ENCODE data around the gene KAZN. TPM values are rescaled to one million over a fixed set of nuclear protein-coding genes. Genes with fewer than 3 reads are reported as not detected.
"Not testable (repeated sequence)": the region's sequence is repeated elsewhere in the genome, so short reads cannot be mapped to it uniquely, and the experiment has no call there.

The KAZN gene
- polyA plus RNA-seq, 2 donors = 29.3 to 32.0 TPM

DNA sequence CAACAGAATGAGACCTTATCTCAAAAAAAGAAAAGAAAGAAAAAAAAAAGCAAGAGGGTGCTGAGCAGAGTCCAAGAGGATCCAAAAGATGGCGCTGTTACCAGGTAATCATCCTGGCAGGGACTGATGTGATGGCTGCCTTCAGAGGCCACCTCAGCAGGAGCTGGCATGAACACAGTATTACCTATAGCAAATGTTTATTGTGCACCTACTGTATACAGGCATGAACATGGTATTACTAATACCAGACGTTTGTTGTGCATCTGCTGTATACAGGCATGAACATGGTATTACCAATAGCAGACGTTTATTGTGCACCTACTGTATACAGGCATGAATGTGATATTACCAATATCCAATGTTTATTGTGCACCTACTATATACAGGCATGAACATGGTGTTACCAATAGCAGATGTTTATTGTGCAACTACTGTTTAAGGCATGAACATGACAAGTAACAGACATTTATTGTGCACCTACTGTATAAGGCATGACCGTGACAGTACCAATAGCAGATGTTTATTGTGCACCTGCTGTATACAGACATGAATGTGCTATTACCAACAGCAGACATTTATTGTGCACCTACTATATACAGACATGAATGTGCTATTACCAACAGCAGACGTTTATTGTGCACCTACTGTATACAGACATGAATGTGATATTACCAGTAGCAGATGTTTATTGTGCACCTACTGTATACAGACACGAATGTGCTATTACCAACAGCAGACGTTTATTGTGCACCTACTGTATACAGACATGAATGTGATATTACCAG, 439.9 kb downstream of the KAZN start:
- no peak overlapping the region for H3K27ac ChIP-seq (ENCODE audit: low read depth in 2 of 2, low read length in 1 of 2)
- H3K4me3 ChIP-seq (ENCODE audit: low read depth in 1 of 2, low read length in 2 of 2) = no peak overlapping the region
- peaks cover 6 to 19% of the 10 kb centered on the region in 2 donors for H3K36me3 ChIP-seq (ENCODE audit: control insufficient read depth in 2 of 2, insufficient read depth in 2 of 2, low read length in 1 of 2)
- 84 to 87% methylated on average over 7 of the region's 7 CpGs for WGBS, 2 donors
- peaks cover 0 to 2% of the 10 kb centered on the region in 2 donors for H3K9me3 ChIP-seq (ENCODE audit: control insufficient read depth in 2 of 2, insufficient read depth in 1 of 2, low read depth in 1 of 2, low read length in 1 of 2)
- H3K4me1 ChIP-seq (ENCODE audit: control insufficient read depth in 2 of 2, insufficient read depth in 2 of 2, low read length in 1 of 2) = peaks cover 2% of the 10 kb centered on the region in 2 donors
- no peaks in the 10 kb centered on the region for H3K27me3 ChIP-seq (ENCODE audit: control insufficient read depth in 1 of 2, insufficient read depth in 2 of 2, low read length in 2 of 2)

DNA sequence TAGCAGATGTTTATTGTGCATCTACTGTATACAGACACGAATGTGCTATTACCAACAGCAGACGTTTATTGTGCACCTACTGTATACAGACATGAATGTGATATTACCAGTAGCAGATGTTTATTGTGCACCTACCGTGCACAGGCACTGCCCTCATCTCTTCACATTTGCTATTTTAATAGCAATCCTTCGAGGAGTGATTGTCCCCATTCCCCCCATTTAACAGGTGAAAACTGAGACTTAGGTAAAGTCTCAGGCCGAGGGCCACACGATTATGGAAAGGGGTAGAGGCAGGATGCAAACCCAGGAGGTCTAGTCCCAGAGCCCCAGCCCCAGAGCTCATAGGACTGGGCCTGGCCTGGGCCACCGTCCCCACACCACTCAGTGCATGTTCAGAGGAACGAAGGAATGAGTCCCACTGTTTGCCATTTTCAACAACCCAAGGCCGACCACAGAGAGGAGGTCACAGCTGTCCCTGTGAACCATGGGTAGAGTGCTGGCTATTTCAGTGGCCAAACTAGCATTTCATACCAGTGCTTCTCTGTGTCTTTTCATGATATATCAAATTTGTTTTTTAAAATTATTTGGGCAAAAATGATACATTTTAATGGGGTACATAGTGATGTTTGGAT, 440.6 kb downstream of the KAZN start:
- 86 to 90% methylated on average over 9 of the region's 9 CpGs for WGBS, 2 donors
- Histone ChIP-seq H3K4me1 (ENCODE audit: control insufficient read depth in 2 of 2, insufficient read depth in 2 of 2, low read length in 1 of 2) (peaks cover 2% of the 10 kb centered on the region in 2 donors), H3K4me3 (ENCODE audit: low read depth in 1 of 2, low read length in 2 of 2) (no peak overlapping the region), H3K36me3 (ENCODE audit: control insufficient read depth in 2 of 2, insufficient read depth in 2 of 2, low read length in 1 of 2) (peaks cover 6 to 23% of the 10 kb centered on the region in 2 donors), H3K27ac (ENCODE audit: low read depth in 2 of 2, low read length in 1 of 2) (no peak overlapping the region), H3K9me3 (ENCODE audit: control insufficient read depth in 2 of 2, insufficient read depth in 1 of 2, low read depth in 1 of 2, low read length in 1 of 2) (peaks cover 0 to 2% of the 10 kb centered on the region in 2 donors), H3K27me3 (ENCODE audit: control insufficient read depth in 1 of 2, insufficient read depth in 2 of 2, low read length in 2 of 2) (no peaks in the 10 kb centered on the region)

DNA sequence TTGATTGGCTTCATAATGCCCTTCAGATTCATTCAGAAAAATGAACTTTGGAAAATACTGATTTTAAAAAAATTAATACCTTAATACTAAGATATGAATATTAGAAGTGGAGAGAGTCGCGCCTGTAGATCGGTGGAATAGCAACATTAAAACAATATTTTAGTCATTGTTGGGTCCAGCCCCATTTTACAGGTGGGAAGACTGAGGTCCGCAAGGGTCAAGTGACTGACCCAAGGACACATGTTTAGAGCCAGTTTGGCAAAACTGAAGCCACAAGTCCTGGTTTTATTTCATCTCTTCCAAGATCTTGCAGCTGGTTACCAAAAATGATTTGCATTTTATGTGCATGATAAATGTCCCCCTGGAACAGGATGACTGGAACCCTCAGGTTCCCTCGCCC, 441.4 kb downstream of the KAZN start:
- peaks cover 0 to 2% of the 10 kb centered on the region in 2 donors for H3K9me3 ChIP-seq (ENCODE audit: control insufficient read depth in 2 of 2, insufficient read depth in 1 of 2, low read depth in 1 of 2, low read length in 1 of 2)
- H3K27me3 ChIP-seq (ENCODE audit: control insufficient read depth in 1 of 2, insufficient read depth in 2 of 2, low read length in 2 of 2) = no peaks in the 10 kb centered on the region
- H3K4me1 ChIP-seq (ENCODE audit: control insufficient read depth in 2 of 2, insufficient read depth in 2 of 2, low read length in 1 of 2) = peaks cover 2% of the 10 kb centered on the region in 2 donors
- no peak overlapping the region for H3K4me3 ChIP-seq (ENCODE audit: low read depth in 1 of 2, low read length in 2 of 2)
- no peak overlapping the region for H3K27ac ChIP-seq (ENCODE audit: low read depth in 2 of 2, low read length in 1 of 2)
- H3K36me3 ChIP-seq (ENCODE audit: control insufficient read depth in 2 of 2, insufficient read depth in 2 of 2, low read length in 1 of 2) = peaks cover 3 to 21% of the 10 kb centered on the region in 2 donors
- 97 to 98% methylated on average over 5 of the region's 5 CpGs for WGBS, 2 donors

DNA sequence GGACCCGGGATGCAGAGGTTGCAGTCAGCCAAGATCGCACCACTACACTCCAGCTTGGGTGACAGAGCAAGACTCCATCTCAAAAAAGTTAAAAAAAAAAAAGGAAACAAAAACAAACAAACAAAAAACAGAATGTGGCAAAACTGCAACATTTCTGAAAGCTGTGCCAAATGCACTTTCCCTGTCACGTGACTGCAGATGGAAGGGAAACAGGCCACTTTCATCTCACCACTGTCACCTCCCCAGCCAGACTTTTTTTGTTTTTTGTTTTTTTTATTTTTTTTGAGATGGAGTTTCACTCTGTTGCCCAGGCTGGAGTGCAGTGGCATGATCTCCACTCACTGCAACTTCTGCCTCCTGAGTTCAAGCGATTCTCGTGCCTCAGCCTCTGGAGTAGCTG, 442.2 kb downstream of the KAZN start:
- WGBS, 2 donors = 87% methylated on average over 5 of the region's 5 CpGs
- peaks cover 2 to 25% of the 10 kb centered on the region in 2 donors for H3K36me3 ChIP-seq (ENCODE audit: control insufficient read depth in 2 of 2, insufficient read depth in 2 of 2, low read length in 1 of 2)
- not testable (repeated sequence) for H3K27me3 ChIP-seq (ENCODE audit: control insufficient read depth in 1 of 2, insufficient read depth in 2 of 2, low read length in 2 of 2)

DNA sequence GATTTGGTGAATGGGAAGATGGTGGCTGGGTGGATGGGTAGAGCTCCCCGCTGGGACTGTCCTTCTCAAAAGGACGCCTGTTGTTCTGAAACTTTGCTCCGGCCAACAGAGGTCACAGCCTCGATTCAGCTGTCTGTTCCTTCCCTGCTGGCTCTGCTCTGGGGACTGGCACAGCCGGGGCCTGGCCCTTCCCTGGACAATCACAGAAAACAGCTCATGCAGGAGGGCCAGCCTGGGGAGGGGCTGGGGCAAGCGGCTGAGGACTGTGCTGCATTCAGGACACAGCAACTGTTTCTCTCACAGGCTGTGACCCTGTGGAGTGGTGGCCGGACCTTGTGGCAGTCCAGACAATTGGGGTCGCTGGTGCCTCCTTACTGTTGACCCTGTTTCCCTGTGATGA, 444.4 kb downstream of the KAZN start:
- peaks cover 0 to 2% of the 10 kb centered on the region in 2 donors for H3K9me3 ChIP-seq (ENCODE audit: control insufficient read depth in 2 of 2, insufficient read depth in 1 of 2, low read depth in 1 of 2, low read length in 1 of 2)
- no peak overlapping the region for H3K4me3 ChIP-seq (ENCODE audit: low read depth in 1 of 2, low read length in 2 of 2)
- no peak overlapping the region for H3K27ac ChIP-seq (ENCODE audit: low read depth in 2 of 2, low read length in 1 of 2)
- peaks cover 2% of the 10 kb centered on the region in 2 donors for H3K4me1 ChIP-seq (ENCODE audit: control insufficient read depth in 2 of 2, insufficient read depth in 2 of 2, low read length in 1 of 2)
- WGBS, 2 donors = 80 to 90% methylated on average over 8 of the region's 8 CpGs
- H3K36me3 ChIP-seq (ENCODE audit: control insufficient read depth in 2 of 2, insufficient read depth in 2 of 2, low read length in 1 of 2) = peaks cover 0 to 26% of the 10 kb centered on the region in 2 donors
- H3K27me3 ChIP-seq (ENCODE audit: control insufficient read depth in 1 of 2, insufficient read depth in 2 of 2, low read length in 2 of 2) = no peaks in the 10 kb centered on the region

More for the DNA sequence above, 442.2 kb downstream of the KAZN start:
- H3K27ac ChIP-seq (ENCODE audit: low read depth in 2 of 2, low read length in 1 of 2); H3K4me3 ChIP-seq (ENCODE audit: low read depth in 1 of 2, low read length in 2 of 2); H3K9me3 ChIP-seq (ENCODE audit: control insufficient read depth in 2 of 2, insufficient read depth in 1 of 2, low read depth in 1 of 2, low read length in 1 of 2); H3K4me1 ChIP-seq (ENCODE audit: control insufficient read depth in 2 of 2, insufficient read depth in 2 of 2, low read length in 1 of 2): not testable (repeated sequence)

DNA sequence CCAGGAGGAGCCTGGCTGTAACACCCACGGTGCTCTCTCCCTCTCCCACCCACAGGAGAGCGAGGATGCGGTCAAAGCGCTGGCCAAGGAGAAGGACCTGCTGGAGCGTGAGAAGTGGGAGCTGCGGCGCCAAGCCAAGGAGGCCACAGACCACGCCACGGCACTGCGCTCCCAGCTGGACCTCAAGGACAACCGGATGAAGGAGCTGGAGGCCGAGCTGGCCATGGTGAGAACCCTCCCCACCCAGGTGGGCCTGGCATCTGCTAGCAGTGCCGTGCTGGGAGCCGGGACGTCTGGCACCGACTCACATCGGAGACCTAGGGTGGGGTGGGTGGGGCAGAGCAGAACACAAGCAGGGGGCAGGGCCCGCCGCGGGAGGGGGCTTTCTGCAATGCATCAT, 445.4 kb downstream of the KAZN start:
- WGBS, 2 donors = 90 to 93% methylated on average over 20 of the region's 20 CpGs
- H3K36me3 ChIP-seq (ENCODE audit: control insufficient read depth in 2 of 2, insufficient read depth in 2 of 2, low read length in 1 of 2) = peaks cover 0 to 31% of the 10 kb centered on the region in 2 donors
- no peak overlapping the region for H3K27ac ChIP-seq (ENCODE audit: low read depth in 2 of 2, low read length in 1 of 2)
- no peaks in the 10 kb centered on the region for H3K27me3 ChIP-seq (ENCODE audit: control insufficient read depth in 1 of 2, insufficient read depth in 2 of 2, low read length in 2 of 2)
- H3K4me1 ChIP-seq (ENCODE audit: control insufficient read depth in 2 of 2, insufficient read depth in 2 of 2, low read length in 1 of 2) = peaks cover 2% of the 10 kb centered on the region in 2 donors
- H3K9me3 ChIP-seq (ENCODE audit: control insufficient read depth in 2 of 2, insufficient read depth in 1 of 2, low read depth in 1 of 2, low read length in 1 of 2) = peaks cover 0 to 2% of the 10 kb centered on the region in 2 donors
- no peak overlapping the region for H3K4me3 ChIP-seq (ENCODE audit: low read depth in 1 of 2, low read length in 2 of 2)

DNA sequence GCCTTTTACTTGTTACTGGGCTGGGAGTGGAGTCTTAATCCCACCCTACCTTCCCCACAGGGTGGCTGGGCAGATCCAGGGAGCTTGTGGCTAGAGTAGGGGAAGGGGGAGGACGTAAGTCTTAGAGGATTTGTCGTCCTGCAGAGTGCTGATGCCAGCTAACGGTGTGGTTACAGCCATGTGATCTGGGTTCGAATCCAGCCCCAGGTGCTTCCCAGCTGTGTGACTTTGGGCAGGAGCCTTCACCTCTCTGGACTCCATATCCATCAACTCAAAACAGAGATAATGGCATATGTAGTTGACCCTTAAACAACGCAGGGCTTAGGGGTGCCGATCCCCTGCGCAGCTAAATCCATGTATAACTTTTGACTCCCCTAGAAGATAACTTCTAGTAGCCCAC, 446.6 kb downstream of the KAZN start:
- Histone ChIP-seq H3K9me3 (ENCODE audit: control insufficient read depth in 2 of 2, insufficient read depth in 1 of 2, low read depth in 1 of 2, low read length in 1 of 2) (peaks cover 0 to 2% of the 10 kb centered on the region in 2 donors), H3K36me3 (ENCODE audit: control insufficient read depth in 2 of 2, insufficient read depth in 2 of 2, low read length in 1 of 2) (peaks cover 0 to 28% of the 10 kb centered on the region in 2 donors), H3K27me3 (ENCODE audit: control insufficient read depth in 1 of 2, insufficient read depth in 2 of 2, low read length in 2 of 2) (no peaks in the 10 kb centered on the region), H3K4me3 (ENCODE audit: low read depth in 1 of 2, low read length in 2 of 2) (no peak overlapping the region), H3K4me1 (ENCODE audit: control insufficient read depth in 2 of 2, insufficient read depth in 2 of 2, low read length in 1 of 2) (peaks cover 0 to 2% of the 10 kb centered on the region in 2 donors), H3K27ac (ENCODE audit: low read depth in 2 of 2, low read length in 1 of 2) (no peak overlapping the region)
- 90 to 94% methylated on average over 7 of the region's 7 CpGs for WGBS, 2 donors

DNA sequence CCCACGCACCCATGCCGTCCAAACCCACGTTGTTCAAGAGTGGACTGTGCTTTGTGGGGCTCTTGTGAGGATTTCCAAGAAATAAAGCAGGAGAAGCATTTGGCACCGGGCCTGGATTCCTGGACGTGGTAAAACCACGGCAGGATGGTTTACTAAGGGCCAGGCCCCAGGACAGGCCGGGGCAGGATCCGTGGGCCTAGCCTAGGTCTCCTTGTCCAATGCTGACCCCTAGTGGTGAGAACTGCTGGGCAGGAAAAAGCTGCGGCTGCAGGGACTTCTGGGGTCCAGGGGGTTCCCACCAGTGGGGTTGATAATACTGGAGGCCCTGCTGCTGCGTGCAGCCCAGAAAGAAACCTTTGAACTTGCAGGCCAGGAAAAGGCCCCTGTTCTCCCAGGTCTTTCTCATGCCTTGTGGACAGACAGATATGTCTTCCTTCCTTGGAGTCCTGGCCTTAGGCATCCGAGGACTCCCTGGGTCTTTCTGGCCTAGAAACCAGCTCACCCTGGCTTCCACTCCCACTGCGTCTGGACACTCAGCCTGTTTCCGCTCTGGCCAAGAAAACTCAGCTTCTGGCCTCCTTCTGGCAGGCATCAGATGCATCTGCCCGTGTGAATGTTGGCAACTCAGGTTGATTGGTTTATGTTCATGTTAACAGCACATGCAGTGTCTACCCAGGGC, 448.1 kb downstream of the KAZN start:
- Histone ChIP-seq H3K36me3 (ENCODE audit: control insufficient read depth in 2 of 2, insufficient read depth in 2 of 2, low read length in 1 of 2) (peaks cover 0 to 36% of the 10 kb centered on the region in 2 donors), H3K9me3 (ENCODE audit: control insufficient read depth in 2 of 2, insufficient read depth in 1 of 2, low read depth in 1 of 2, low read length in 1 of 2) (peaks cover 0 to 5% of the 10 kb centered on the region in 2 donors), H3K27ac (ENCODE audit: low read depth in 2 of 2, low read length in 1 of 2) (no peak overlapping the region), H3K4me3 (ENCODE audit: low read depth in 1 of 2, low read length in 2 of 2) (no peak overlapping the region), H3K27me3 (ENCODE audit: control insufficient read depth in 1 of 2, insufficient read depth in 2 of 2, low read length in 2 of 2) (no peaks in the 10 kb centered on the region), H3K4me1 (ENCODE audit: control insufficient read depth in 2 of 2, insufficient read depth in 2 of 2, low read length in 1 of 2) (peaks cover 2% of the 10 kb centered on the region in 2 donors)
- WGBS, 2 donors = 41 to 43% methylated on average over 14 of the region's 14 CpGs

DNA sequence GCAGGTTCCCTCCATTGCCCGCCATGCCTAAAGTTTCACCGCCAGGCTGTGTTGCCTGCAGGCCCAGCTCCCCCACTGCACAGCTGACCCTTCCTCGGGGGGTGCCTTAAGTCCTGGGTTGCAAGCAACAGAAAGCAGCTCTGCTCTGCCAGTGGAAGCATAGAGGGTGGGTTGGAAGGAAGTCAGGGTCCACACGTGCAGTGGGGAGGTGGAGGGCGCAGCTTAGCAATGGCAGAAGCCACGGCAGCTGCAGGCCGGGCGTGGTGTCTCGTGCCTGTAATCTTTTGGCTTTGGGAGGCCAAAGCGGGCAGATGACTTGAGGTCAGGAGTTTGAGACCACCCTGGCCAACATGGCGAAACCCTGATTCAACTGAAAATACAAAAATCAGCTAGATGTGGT, 448.8 kb downstream of the KAZN start:
- no peaks in the 10 kb centered on the region for H3K27me3 ChIP-seq (ENCODE audit: control insufficient read depth in 1 of 2, insufficient read depth in 2 of 2, low read length in 2 of 2)
- 91 to 92% methylated on average over 11 of the region's 11 CpGs for WGBS, 2 donors
- peaks cover 0 to 5% of the 10 kb centered on the region in 2 donors for H3K9me3 ChIP-seq (ENCODE audit: control insufficient read depth in 2 of 2, insufficient read depth in 1 of 2, low read depth in 1 of 2, low read length in 1 of 2)
- H3K36me3 ChIP-seq (ENCODE audit: control insufficient read depth in 2 of 2, insufficient read depth in 2 of 2, low read length in 1 of 2) = peaks cover 0 to 34% of the 10 kb centered on the region in 2 donors
- peaks cover 2% of the 10 kb centered on the region in 2 donors for H3K4me1 ChIP-seq (ENCODE audit: control insufficient read depth in 2 of 2, insufficient read depth in 2 of 2, low read length in 1 of 2)
- no peak overlapping the region for H3K27ac ChIP-seq (ENCODE audit: low read depth in 2 of 2, low read length in 1 of 2)
- no peak overlapping the region for H3K4me3 ChIP-seq (ENCODE audit: low read depth in 1 of 2, low read length in 2 of 2)
